ENCODE data around the gene CDKL5. TPM values are rescaled to one million over a fixed set of nuclear protein-coding genes. Genes with fewer than 3 reads are reported as not detected.
"Not testable (repeated sequence)": the region's sequence is repeated elsewhere in the genome, so short reads cannot be mapped to it uniquely, and the experiment has no call there.

Gene CDKL5
- total and polyA plus RNA-seq, 9 donors, result 3.5 to 7.4 (median 4.8) TPM

DNA sequence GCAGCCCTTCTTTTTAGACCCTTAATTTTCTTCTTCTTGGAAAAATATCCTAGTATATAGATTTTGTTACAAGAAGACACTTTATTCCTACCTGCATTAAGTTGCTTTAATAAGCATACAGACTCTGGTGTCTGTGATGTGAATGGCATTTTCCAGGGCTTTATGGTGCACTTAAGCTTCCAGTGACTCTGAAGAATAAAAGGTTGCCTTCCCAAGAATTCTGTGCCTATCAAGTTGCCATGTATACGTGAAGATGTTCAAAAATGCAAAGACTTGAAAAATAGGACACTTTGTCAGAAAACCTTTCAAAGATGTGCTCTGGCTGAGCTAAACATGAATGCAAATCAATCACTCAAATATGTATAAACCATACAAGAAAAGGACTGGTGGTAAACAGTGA, 135.6 kb downstream of the CDKL5 start:
- Histone ChIP-seq H3K9me3 (replicated peaks; ENCODE audit: control insufficient read depth, low read depth, low read length) (no peaks in the 10 kb centered on the region), H3K27me3 (ENCODE audit: control insufficient read depth, insufficient read depth, low read length) (peaks cover 2% of the 10 kb centered on the region), H3K27ac (ENCODE audit: low read length) (no peak overlapping the region), H3K36me3 (ENCODE audit: control insufficient read depth, insufficient read depth, low read length) (no peaks in the 10 kb centered on the region), H3K4me3 (ENCODE audit: low read length) (no peak overlapping the region), H3K4me1 (ENCODE audit: control insufficient read depth, insufficient read depth, low read length) (no peaks in the 10 kb centered on the region)
- WGBS (ENCODE audit: insufficient coverage), result no CpG with 5 or more reads among the region's 1 CpG
- no peak for DNase-seq

DNA sequence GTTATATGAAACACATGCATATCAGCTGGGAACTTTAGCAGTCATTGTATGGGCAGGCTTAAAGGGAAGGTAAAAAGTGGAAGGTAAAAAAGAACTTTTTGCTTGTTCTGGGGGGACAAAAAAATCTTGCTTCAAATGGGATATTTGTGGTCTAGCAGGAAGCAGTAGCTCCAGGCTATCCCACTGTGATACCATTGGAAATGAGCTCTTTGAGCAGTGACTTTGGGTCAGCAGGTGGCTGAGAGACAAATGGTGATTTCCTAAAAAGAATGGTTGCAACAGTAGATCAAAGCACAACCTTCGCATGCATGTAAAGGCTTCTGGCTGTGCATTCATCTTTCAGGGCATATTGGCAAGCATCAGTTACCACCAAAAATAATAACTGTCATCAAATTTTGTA, 140.3 kb downstream of the CDKL5 start:
- no peaks in the 10 kb centered on the region for H3K4me1 ChIP-seq (ENCODE audit: control insufficient read depth, insufficient read depth, low read length)
- no peak overlapping the region for H3K27ac ChIP-seq (ENCODE audit: low read length)
- 83% methylated on average over 1 of the region's 1 CpG for WGBS (ENCODE audit: insufficient coverage)
- no peak for DNase-seq
- no peaks in the 10 kb centered on the region for H3K9me3 ChIP-seq (replicated peaks; ENCODE audit: control insufficient read depth, low read depth, low read length)
- H3K27me3 ChIP-seq (ENCODE audit: control insufficient read depth, insufficient read depth, low read length), result peaks cover 5% of the 10 kb centered on the region
- no peaks in the 10 kb centered on the region for H3K36me3 ChIP-seq (ENCODE audit: control insufficient read depth, insufficient read depth, low read length)
- H3K4me3 ChIP-seq (ENCODE audit: low read length), result no peak overlapping the region

DNA sequence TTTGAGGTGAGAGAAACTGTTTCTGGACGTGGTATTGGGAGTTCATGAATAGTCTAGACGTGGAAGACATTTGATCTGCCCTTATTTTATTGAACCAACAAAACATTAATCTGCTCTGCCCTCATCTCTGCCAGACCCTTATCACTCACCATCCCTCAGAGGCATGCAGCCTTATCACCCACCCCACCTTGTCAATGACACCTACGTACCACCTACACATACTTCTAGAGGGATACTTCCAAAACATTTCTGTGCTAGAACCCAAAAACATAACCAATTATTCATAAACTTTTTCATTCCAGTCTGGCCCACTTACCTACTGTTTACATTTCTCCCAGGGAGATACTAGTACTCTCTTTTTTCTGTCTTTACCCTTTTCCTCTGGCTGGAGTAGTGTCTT, 141.3 kb downstream of the CDKL5 start:
- 85% methylated on average over 1 of the region's 3 CpGs for WGBS (ENCODE audit: insufficient coverage)
- no peak overlapping the region for H3K4me3 ChIP-seq (ENCODE audit: low read length)
- no peaks in the 10 kb centered on the region for H3K4me1 ChIP-seq (ENCODE audit: control insufficient read depth, insufficient read depth, low read length)
- H3K36me3 ChIP-seq (ENCODE audit: control insufficient read depth, insufficient read depth, low read length), result no peaks in the 10 kb centered on the region
- DNase-seq, result no peak
- no peak overlapping the region for H3K27ac ChIP-seq (ENCODE audit: low read length)
- no peaks in the 10 kb centered on the region for H3K9me3 ChIP-seq (replicated peaks; ENCODE audit: control insufficient read depth, low read depth, low read length)
- H3K27me3 ChIP-seq (ENCODE audit: control insufficient read depth, insufficient read depth, low read length), result peaks cover 5% of the 10 kb centered on the region

DNA sequence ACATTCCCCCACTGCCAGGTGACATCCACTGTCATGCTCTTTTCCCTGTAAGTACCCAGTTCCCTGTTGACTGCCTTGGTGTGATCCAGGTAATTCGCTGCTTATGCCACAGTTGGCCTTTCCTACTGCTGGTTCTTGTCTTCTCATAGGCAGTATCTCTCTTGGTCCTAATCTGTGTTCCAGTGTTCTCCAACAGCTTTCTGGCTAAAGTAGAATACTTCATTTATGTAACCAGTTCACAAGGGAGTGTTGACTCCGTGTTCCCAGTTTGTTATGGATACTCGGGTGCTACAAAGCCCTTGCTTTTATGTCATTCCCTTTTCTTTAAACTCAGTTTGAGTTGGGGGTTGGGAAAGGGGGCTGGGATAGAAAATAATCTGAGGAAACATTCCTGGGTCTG, 148.1 kb downstream of the CDKL5 start:
- Histone ChIP-seq H3K9me3 (replicated peaks; ENCODE audit: control insufficient read depth, low read depth, low read length) (no peaks in the 10 kb centered on the region), H3K4me1 (ENCODE audit: control insufficient read depth, insufficient read depth, low read length) (no peaks in the 10 kb centered on the region), H3K27me3 (ENCODE audit: control insufficient read depth, insufficient read depth, low read length) (peaks cover 24% of the 10 kb centered on the region), H3K27ac (ENCODE audit: low read length) (no peak overlapping the region), H3K4me3 (ENCODE audit: low read length) (no peak overlapping the region), H3K36me3 (ENCODE audit: control insufficient read depth, insufficient read depth, low read length) (no peaks in the 10 kb centered on the region)
- 80% methylated on average over 1 of the region's 3 CpGs for WGBS (ENCODE audit: insufficient coverage)
- DNase-seq, result no peak

DNA sequence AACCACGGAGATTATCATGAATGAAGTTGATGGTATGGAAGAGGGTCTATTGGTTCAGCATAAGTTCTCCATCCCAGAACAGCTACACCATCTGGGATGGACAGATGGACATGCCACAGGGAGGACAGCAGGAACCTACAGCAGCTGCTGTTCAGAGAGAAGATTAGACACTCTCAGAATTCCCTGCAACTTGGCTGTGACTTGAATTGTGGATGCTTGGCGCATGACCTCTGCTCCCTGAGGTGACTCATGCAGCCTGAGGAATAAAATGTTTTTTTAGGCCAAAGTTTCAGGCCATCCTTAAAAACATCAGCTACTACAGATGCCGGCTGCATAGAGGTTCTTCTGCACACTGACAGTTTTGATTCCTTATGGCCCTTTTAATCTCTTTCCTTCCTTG, 149.2 kb downstream of the CDKL5 start:
- Histone ChIP-seq H3K4me3 (ENCODE audit: low read length) (no peak overlapping the region), H3K9me3 (replicated peaks; ENCODE audit: control insufficient read depth, low read depth, low read length) (no peaks in the 10 kb centered on the region), H3K27ac (ENCODE audit: low read length) (no peak overlapping the region), H3K27me3 (ENCODE audit: control insufficient read depth, insufficient read depth, low read length) (peaks cover 21% of the 10 kb centered on the region), H3K36me3 (ENCODE audit: control insufficient read depth, insufficient read depth, low read length) (no peaks in the 10 kb centered on the region), H3K4me1 (ENCODE audit: control insufficient read depth, insufficient read depth, low read length) (no peaks in the 10 kb centered on the region)
- DNase-seq, result peak; percentile 12
- WGBS (ENCODE audit: insufficient coverage), result no CpG with 5 or more reads among the region's 3 CpGs

DNA sequence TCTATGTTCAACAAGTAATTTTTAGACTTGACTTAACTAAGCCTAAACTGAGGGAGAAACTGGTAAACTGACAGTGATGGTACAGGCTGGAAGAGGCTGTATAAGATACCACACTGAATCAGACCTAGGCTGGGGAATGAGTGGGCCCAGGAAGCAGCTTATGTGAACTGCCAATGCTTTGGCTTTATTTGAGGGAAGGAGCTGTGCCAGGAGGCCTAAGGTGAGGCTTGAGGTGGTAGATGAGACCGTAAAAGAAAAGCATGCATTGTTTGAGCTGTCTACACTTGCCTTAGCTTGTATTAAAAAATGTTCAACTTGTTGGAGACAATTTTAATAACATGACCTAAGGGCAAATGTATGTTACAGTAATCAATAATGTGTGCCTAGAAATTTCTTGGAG, 150.3 kb downstream of the CDKL5 start:
- no peaks in the 10 kb centered on the region for H3K9me3 ChIP-seq (replicated peaks; ENCODE audit: control insufficient read depth, low read depth, low read length)
- H3K36me3 ChIP-seq (ENCODE audit: control insufficient read depth, insufficient read depth, low read length), result no peaks in the 10 kb centered on the region
- H3K27me3 ChIP-seq (ENCODE audit: control insufficient read depth, insufficient read depth, low read length), result peaks cover 21% of the 10 kb centered on the region
- H3K4me3 ChIP-seq (ENCODE audit: low read length), result no peak overlapping the region
- H3K27ac ChIP-seq (ENCODE audit: low read length), result no peak overlapping the region
- H3K4me1 ChIP-seq (ENCODE audit: control insufficient read depth, insufficient read depth, low read length), result no peaks in the 10 kb centered on the region
- 40% methylated on average over 1 of the region's 1 CpG for WGBS (ENCODE audit: insufficient coverage)
- no peak for DNase-seq

DNA sequence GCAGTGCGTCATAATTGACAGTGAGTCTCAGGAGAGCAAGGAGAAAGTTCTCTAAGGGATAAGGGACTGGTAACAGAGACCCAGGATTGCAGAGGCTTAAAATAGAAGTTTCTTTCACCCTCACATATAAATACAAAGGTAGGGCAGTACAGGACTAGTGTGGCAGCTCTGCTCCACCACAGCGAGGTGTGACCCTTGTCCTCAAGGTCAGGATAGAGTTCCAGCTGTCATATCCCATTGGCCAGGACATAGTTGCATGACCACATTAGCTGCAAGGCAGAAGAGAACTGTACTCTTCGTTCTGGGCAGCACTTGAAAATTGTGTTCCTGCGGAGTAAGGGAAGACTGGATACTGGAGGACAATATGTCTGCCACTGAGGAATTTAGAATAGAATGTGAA, 152.0 kb downstream of the CDKL5 start:
- H3K4me1 ChIP-seq (ENCODE audit: control insufficient read depth, insufficient read depth, low read length), result no peaks in the 10 kb centered on the region
- no peaks in the 10 kb centered on the region for H3K9me3 ChIP-seq (replicated peaks; ENCODE audit: control insufficient read depth, low read depth, low read length)
- no peak overlapping the region for H3K4me3 ChIP-seq (ENCODE audit: low read length)
- H3K36me3 ChIP-seq (ENCODE audit: control insufficient read depth, insufficient read depth, low read length), result no peaks in the 10 kb centered on the region
- WGBS (ENCODE audit: insufficient coverage), result 57% methylated on average over 1 of the region's 4 CpGs
- peaks cover 21% of the 10 kb centered on the region for H3K27me3 ChIP-seq (ENCODE audit: control insufficient read depth, insufficient read depth, low read length)
- DNase-seq, result no peak
- no peak overlapping the region for H3K27ac ChIP-seq (ENCODE audit: low read length)

DNA sequence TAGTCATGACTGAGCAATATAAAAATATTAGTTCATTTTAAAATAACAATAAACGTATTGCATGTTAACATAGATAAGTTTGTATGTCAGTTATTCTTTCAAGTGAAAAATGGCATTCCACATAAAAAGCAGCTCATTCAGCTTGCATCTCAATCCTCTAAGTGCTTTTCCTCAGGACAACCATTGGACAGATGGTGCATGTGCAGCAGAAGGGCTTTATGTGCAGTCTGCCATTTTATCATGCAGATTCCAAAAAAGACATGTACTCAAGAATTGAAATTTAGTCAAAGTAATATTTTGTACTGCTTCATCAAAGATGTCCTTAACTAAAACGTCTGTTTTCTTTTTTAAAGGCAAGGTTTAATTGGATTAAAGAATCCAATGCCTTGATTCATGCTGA, 153.1 kb downstream of the CDKL5 start:
- peaks cover 11% of the 10 kb centered on the region for H3K27me3 ChIP-seq (ENCODE audit: control insufficient read depth, insufficient read depth, low read length)
- no peaks in the 10 kb centered on the region for H3K9me3 ChIP-seq (replicated peaks; ENCODE audit: control insufficient read depth, low read depth, low read length)
- no peaks in the 10 kb centered on the region for H3K36me3 ChIP-seq (ENCODE audit: control insufficient read depth, insufficient read depth, low read length)
- DNase-seq, result no peak
- no CpG with 5 or more reads among the region's 2 CpGs for WGBS (ENCODE audit: insufficient coverage)
- no peaks in the 10 kb centered on the region for H3K4me1 ChIP-seq (ENCODE audit: control insufficient read depth, insufficient read depth, low read length)
- no peak overlapping the region for H3K27ac ChIP-seq (ENCODE audit: low read length)
- no peak overlapping the region for H3K4me3 ChIP-seq (ENCODE audit: low read length)

DNA sequence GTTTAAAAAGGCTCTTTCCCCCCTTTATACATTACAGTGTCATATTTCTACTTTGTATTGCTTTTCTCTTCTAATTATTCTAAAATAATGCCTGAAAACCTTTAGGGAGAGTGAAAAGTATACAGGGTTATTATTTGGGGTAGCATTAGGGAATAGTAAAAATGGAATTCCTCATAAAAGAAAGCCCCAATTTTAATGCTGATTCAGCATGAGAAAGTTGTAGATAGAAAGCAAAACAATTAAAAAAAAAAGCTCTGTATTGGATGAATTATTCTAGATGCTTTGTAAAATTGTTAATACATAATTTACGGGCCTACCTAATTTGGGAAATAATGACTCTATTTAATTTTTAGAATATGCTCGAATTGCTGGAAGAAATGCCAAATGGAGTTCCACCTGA, 154.1 kb downstream of the CDKL5 start:
- Histone ChIP-seq H3K9me3 (replicated peaks; ENCODE audit: control insufficient read depth, low read depth, low read length) (no peaks in the 10 kb centered on the region), H3K27ac (ENCODE audit: low read length) (no peak overlapping the region), H3K27me3 (ENCODE audit: control insufficient read depth, insufficient read depth, low read length) (peaks cover 11% of the 10 kb centered on the region), H3K4me3 (ENCODE audit: low read length) (no peak overlapping the region), H3K36me3 (ENCODE audit: control insufficient read depth, insufficient read depth, low read length) (no peaks in the 10 kb centered on the region), H3K4me1 (ENCODE audit: control insufficient read depth, insufficient read depth, low read length) (no peaks in the 10 kb centered on the region)
- WGBS (ENCODE audit: insufficient coverage), result no CpG with 5 or more reads among the region's 2 CpGs
- DNase-seq, result no peak

DNA sequence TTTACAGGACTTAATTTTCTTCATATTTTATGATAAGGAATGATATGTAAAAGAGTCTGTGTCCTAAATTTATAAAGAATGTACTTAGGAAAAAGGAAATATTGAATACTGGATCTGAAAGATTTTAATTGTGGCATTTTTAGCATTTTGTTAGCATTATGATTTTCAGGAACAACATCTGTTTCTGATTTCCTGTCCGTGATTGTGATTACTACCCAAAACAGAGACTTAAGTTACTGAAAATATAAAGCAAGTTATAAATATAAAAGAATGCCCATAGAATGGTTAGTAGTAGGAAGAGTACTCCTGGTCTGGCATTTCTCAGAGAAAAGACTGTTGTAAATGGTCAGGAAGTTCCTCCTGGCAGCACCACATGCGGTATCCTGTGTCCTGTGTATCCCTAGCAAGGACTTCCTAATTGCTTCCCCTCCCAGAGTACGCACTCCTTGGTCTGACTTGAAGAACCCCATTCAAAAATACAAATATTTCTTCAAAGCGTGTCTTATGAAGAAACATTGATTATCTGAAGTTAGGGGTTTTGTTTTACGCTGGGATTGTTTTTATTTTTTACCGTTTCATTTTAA, 157.6 kb downstream of the CDKL5 start:
- no peak overlapping the region for H3K27ac ChIP-seq (ENCODE audit: low read length)
- DNase-seq, result peak; percentile 31
- no peaks in the 10 kb centered on the region for H3K4me1 ChIP-seq (ENCODE audit: control insufficient read depth, insufficient read depth, low read length)
- no peaks in the 10 kb centered on the region for H3K36me3 ChIP-seq (ENCODE audit: control insufficient read depth, insufficient read depth, low read length)
- no peaks in the 10 kb centered on the region for H3K27me3 ChIP-seq (ENCODE audit: control insufficient read depth, insufficient read depth, low read length)
- H3K4me3 ChIP-seq (ENCODE audit: low read length), result no peak overlapping the region
- WGBS (ENCODE audit: insufficient coverage), result no CpG with 5 or more reads among the region's 6 CpGs
- no peaks in the 10 kb centered on the region for H3K9me3 ChIP-seq (replicated peaks; ENCODE audit: control insufficient read depth, low read depth, low read length)

DNA sequence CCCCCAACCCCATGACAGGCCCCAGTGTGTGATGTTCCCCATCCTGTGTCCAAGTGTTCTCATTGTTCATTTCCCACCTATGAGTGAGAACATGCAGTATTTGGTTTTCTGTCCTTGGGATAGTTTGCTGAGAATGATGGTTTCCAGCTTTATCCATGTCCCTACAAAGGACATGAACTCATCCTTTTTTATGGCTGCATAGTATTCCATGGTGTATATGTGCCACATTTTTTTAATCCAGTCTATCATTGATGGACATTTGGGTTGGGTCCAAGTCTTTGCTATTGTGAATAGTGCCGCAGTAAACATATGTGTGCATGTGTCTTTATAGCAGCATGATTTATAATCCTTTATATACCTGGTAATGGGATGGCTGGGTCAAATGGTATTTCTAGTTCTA, 163.9 kb downstream of the CDKL5 start:
- H3K36me3 ChIP-seq (ENCODE audit: control insufficient read depth, insufficient read depth, low read length); H3K9me3 ChIP-seq (replicated peaks; ENCODE audit: control insufficient read depth, low read depth, low read length); H3K27me3 ChIP-seq (ENCODE audit: control insufficient read depth, insufficient read depth, low read length); H3K4me1 ChIP-seq (ENCODE audit: control insufficient read depth, insufficient read depth, low read length); H3K4me3 ChIP-seq (ENCODE audit: low read length); DNase-seq; H3K27ac ChIP-seq (ENCODE audit: low read length): not testable (repeated sequence)
- no CpG with 5 or more reads among the region's 1 CpG for WGBS (ENCODE audit: insufficient coverage)

Measured in muscle of leg (tissue), 11 donors.